Stimulated activated CD8-positive, alpha-beta memory T cell treated with anti-CD3 and anti-CD28 coated beads, Interleukin-12 subunit alpha, Interleukin-12 subunit beta, amount 100 ng/mL, for 1 hour (primary cell): ENCODE data around the gene GALNT5.
"Not testable (repeated sequence)": the region's sequence is repeated elsewhere in the genome, so short reads cannot be mapped to it uniquely, and the experiment has no call there.

Experiments used
- DNase-seq: peaks from one replicate; pipeline ENCODE4 v3.0.0-alpha.2; 2020; ENCODE audit warnings: low read depth

GALNT5 gene

DNA sequence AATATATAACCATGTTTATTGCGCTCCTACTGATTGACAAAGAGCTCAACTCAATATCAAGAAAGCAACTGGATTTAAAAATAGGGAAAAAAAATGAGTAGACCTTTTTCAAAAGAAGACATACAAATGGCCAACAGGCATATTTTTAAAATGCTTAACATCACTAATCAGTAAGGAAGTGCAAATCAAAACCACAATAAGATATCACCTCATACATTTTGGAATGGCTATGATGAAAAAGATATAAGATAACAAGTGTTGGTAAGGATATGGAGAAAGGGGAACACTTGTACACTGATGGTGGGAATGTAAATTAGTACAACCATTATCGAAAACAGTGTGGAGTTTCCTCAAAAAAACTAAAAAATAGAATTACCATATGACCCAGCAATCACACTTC, 5.6 kb upstream of the GALNT5 start:
- DNase-seq = no peak

GRCh38 chr2:157252529-157252928, 5.0 kb upstream of the GALNT5 start:
- DNase-seq = no peak

DNA sequence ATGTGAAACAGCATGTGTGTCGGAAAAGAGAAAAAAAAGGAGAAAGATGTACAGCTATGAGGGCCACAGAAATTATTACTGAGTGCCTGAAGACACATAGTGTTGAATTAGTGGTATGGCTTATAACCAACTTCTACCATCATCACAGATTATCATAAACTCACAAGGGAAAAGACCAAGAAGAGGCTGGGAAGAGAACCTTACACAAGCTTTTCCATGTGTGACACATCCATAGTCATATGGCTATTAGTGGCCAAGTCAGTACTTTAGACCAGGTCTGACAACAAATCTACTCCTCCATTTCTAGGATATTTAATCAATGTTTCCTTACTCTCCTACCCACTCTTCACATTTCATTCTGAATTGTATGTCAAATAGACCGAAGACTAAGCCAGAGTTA, 3.5 kb upstream of the GALNT5 start:
- DNase-seq = no peak

DNA sequence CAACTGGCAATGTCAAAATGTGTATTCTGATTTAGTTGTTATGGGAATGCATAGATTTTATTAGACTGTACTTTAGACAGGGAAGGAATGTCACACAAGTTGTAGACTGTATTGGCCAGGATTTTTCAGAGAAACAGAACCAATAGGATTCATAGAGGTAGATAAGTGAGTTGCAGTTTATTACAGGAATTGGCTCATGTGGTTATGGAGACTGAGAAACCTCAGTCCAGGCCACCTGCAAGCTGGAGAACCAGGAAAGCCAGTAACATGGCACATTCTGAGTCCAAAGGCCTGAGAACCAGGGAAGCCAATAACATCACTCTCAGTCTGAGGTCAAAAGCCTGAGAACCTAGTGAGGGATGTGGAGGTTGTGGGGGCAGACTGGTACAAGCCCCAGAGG, 1.8 kb upstream of the GALNT5 start:
- no peak for DNase-seq

- no peak for DNase-seq
These were observed 879 bp upstream of the GALNT5 start for GRCh38 chr2:157256626-157257025.

DNA sequence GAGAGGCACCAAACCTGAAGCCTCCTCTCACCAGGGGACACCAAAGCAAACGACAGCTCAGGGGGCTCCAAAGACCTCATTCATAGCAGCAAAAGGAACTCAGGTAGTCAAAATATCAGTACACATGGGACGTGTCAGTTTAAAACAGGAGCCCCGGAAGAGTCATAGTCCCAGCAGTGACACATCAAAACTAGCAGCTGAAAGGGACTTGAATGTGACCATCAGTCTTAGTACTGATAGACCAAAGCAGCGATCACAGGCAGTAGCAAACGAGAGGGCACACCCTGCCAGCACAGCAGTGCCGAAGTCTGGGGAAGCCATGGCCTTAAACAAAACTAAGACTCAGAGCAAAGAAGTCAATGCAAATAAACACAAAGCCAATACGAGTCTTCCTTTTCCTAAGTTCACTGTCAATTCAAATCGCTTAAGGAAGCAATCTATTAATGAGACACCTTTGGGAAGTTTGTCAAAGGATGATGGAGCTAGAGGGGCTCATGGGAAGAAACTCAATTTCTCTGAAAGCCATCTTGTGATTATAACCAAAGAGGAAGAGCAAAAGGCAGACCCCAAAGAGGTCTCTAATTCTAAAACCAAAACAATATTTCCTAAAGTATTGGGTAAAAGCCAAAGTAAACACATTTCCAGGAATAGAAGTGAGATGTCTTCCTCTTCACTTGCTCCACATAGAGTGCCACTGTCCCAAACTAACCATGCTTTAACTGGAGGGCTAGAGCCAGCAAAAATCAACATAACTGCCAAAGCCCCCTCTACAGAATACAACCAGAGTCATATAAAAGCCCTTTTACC, 1.2 kb downstream of the GALNT5 start:
- no peak for DNase-seq

GRCh38 chr2:157259386-157259785, 1.9 kb downstream of the GALNT5 start:
- DNase-seq = no peak

DNA sequence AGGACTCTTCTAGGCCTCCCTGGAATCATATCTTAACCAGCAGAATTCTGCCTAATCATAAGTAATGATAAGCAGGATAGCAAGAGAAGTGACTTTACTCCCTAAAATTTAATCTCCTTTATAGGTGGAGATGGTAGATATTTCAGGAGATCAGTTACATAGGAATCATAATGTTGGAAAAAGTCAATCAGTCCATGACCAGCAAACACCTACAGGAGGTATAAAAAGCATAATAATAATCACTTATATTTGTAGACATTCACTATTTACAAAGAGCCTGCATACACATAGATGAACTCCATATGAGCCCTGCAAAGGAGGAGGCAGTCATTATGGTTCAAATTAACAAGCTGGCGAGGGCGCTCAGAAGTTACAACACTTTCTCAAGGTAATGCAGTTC, 2.5 kb downstream of the GALNT5 start:
- DNase-seq = no peak

- no peak for DNase-seq
These were observed 3.2 kb downstream of the GALNT5 start for GRCh38 chr2:157260533-157261198.

DNA sequence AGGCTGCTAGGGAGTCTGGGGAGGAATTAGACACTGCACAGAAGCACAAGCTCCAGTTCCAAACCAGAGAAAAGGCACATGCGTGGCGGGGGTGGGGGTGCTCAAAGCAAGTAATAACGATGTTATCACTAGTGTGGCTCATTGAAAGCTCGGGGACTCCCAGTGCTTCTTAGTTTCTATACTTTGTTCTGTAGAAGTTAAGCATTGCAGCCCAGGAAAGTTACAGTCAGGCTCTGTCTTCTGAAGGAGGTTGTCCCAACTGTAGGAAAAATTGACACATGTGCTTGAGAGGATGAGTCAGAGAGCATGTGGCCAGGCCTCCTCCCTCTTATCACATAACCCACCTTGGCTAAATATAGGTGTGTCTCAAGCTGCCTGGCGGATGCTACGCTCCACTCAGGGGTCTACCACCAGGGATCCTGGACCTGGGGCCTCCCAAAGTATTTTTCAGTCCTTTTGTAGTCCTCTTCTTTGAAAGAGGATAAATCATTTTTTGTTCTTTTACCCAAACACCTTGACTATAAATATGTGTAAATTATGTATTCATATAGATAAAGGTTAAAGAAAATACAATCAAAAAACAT, 3.8 kb downstream of the GALNT5 start:
- DNase-seq = no peak

- no peak for DNase-seq
These were observed 4.7 kb downstream of the GALNT5 start for GRCh38 chr2:157262248-157262647.

- no peak for DNase-seq
These were observed 6.6 kb downstream of the GALNT5 start for GRCh38 chr2:157264099-157264498.

DNA sequence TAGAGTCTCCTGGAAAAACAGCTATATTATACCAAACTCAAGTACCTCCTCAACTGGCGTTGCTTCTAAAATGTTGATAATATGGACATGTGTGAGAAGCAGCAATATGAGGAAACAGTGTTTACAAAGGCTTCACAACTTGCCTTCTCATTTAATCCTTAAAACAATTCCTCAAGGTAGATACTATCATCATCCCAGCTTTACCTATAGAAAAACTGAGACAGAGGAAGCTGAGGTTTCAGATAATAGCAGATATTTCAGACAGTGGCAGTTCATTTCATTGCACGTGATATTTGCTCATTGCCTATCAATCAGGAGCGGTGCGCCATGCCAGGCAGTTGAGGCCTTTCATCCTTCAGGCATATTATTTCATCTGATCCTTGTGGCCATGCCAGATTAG, 8.3 kb downstream of the GALNT5 start:
- DNase-seq = no peak

- no peak for DNase-seq
These were observed 10.0 kb downstream of the GALNT5 start for GRCh38 chr2:157267476-157267875.

DNA sequence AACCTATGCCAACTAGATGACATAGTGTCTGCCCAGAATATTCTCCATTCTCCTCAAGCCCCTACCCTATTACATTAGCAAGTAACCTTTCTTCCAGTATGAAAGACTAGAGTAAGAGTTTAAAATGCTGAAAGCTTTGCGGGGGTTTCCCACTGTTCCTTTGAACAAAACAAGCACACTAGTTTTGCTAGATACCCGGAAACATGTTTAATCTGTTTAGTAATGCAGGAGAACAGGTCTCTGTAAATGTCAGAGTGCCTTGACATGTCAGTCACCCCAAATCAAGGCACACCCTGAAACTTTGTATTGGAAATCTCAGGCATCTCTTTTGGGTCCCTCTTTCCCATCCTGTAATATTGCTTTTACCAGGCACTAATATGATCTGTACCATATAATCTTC, 11.6 kb downstream of the GALNT5 start:
- DNase-seq = no peak

DNA sequence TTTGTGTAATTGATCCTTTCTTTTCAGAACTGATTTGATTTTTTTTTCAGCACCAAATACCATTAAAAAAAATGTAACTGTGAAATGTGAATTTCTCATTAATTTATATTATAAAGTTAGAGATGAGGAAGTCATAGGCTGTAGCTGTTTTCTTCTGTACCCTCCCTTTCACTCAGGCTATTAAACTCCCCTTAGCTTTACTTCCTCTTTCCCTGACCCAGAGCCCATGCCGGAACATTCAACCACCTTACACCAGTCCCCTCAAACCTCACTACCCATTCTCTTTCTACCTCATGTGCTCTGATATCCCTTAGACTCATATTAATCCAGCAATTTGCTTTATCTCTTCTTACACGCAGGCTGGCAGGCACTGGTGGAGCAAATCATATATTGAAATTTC, 12.4 kb downstream of the GALNT5 start:
- no peak for DNase-seq

- no peak for DNase-seq
These were observed 14.2 kb downstream of the GALNT5 start for GRCh38 chr2:157271590-157272203.

DNA sequence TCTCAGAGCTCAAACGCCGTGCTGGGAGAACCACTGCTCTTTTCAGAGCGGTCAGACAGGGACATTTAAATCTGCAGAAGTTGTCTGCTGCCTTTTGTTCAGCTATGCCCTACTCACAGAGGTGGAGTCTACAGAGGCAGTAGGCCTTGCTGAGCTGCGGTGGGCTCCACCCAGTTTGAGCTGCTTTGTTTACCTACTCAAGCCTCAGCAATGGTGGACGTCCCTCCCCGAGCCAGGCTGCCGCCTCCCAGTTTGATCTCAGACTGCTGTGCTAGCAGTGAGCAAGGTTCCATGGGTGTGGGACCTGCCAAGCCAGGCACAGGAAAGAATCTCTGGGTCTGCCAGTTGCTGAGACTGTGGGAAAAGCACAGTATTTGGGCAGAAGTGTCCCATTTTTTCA, 21.8 kb downstream of the GALNT5 start:
- not testable (repeated sequence) for DNase-seq

DNA sequence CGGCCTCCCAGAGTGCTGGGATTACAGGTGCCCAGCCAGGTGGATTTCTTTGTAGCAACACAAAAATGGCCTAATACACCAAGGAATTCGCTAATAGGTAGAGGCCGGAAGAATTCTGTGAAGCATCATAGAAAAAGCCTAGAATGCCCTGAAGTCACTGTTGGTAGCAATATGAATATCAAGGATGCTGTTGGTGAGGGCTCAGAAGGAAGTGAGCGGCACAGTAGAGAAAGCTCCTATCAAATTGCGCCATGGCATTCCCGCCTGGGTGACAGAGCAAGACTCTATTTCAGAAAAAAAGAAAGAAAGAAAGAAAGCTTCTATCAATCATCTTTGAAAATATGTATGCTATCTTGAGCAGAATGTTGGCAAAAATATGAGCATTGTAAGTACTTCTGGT, 23.8 kb downstream of the GALNT5 start:
- no peak for DNase-seq

- no peak for DNase-seq
These were observed 26.0 kb downstream of the GALNT5 start for GRCh38 chr2:157283468-157283867.

GRCh38 chr2:157287160-157287559, 29.7 kb downstream of the GALNT5 start:
- no peak for DNase-seq

DNA sequence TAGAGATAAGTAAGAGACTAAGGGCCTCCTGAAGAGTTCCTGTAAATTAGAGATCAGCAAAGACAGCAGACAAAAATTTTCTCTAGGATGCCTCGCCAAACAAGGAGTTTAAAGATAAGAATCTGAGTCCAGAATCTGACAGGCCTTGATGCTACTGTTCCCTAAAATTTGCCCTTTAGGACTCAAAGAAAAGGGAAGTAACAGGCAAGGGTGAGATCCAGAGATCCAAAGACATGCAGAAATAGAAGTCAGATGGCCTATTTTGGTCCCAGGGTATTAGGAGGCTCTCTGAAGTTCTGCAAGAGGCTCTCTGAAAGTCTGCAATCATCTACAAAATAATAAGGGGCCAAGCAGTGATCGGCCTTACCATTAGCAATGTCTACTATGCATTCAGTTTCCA, 33.0 kb downstream of the GALNT5 start:
- DNase-seq = no peak

DNA sequence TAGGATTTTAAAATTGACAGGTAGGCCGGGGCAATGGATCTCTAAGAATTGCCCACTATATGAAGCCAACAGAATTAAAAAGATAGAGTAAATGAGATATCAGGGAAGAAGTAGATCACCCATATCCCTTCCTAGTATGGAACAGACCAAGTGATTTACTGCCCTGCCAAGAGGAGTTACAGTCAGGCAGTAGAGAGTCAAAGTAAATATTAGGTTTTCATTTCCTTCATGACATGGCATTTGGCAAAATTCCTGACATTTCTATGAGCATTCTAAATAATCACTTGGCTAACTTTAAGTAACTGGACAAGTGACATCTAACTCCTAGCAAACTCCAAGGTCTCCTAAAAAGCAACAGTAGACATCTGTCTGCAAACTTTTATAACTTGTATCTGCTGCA, 33.5 kb downstream of the GALNT5 start:
- no peak for DNase-seq
